Activated T-cell treated with anti-CD3 and anti-CD28 coated beads for 4 hours (primary cell): Measurements from ENCODE around the gene PTPN2.
A peak's percentile ranks its signal among the peaks of the same experiment; 100 is the strongest.
"Not testable (repeated sequence)": the region's sequence is repeated elsewhere in the genome, so short reads cannot be mapped to it uniquely, and the experiment has no call there.

Experiments used
- DNase-seq: peaks from one replicate; pipeline ENCODE4 v3.0.0-alpha.2; 2020

The PTPN2 gene

GRCh38 chr18:12883684-12884405 lies at the start of gene PTPN2:
TSS of gene PTPN2 (minus strand) at chr18:12884237. CDS start at chr18:12884141, 96 bp downstream.
- peak; percentile 84 for DNase-seq

GRCh38 chr18:12933327-12933726 lies 49.3 kb upstream of the PTPN2 start:
- no peak for DNase-seq

DNA sequence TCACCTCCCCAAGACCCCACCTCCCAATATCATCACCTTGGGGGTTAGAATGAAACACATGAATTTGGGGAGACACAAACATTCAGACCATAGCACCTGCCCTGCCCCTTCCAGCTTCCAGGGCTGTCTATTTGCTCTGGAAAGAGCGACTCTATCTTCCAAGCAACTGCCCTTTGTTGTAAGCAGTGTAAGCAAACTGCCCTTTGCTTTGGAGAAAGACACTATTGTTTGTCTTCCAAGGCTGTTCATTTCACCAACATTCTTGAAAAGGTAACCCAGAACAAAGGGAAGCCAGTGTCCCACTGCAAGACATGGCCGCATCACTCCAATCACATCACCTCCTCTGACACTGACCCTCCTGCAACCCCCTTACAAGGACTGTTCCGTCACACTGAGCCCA lies 46.9 kb upstream of the PTPN2 start:
- DNase-seq, result no peak

GRCh38 chr18:12930376-12930775 lies 46.3 kb upstream of the PTPN2 start:
- DNase-seq, result no peak

- no peak for DNase-seq
Measured at GRCh38 chr18:12929477-12930083, 45.5 kb upstream of the PTPN2 start.

DNA sequence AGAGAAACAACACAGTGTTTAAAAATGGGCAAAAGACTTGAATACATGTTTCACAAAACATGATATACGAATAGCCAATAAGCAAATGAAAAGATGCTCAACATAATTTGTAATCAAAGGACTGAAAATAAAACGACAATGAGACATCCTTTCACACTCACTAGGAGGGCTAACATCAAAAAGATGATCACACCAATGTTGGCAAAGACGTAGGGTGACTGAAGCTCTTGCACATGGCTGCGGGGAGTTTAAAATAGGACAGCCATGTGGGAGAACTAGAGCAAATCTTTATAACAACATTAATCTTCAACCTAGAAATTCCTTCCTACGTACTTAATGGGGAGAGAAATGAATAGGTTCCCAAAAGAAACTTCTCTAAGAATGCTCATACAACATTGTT lies 44.6 kb upstream of the PTPN2 start:
- DNase-seq, result no peak

- DNase-seq, result no peak
Measured at GRCh38 chr18:12928206-12928605, 44.2 kb upstream of the PTPN2 start.

GRCh38 chr18:12924616-12925015 lies 40.6 kb upstream of the PTPN2 start:
- no peak for DNase-seq

GRCh38 chr18:12922266-12922665 lies 38.2 kb upstream of the PTPN2 start:
- DNase-seq, result no peak

DNA sequence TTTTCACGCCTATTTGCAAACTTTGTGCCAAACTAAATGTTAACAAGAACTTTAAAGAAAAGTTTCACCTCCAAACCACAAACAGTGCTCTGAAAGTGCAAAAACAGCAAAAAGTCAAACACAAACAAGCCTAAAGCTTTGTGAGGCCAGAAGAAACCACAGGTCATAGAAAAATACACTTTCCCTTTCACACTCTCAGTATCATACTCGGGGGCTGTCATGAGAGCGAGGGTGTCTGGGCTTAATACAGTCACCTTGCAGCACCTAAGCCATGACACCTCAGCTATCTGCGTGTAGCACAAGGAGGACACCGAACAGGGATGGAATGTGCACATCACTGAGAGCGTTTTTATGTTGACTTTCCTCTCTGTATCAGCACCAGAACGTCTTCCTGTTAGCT lies 37.1 kb upstream of the PTPN2 start:
- no peak for DNase-seq

- no peak for DNase-seq
Measured at GRCh38 chr18:12911929-12912703, 28.1 kb upstream of the PTPN2 start.

DNA sequence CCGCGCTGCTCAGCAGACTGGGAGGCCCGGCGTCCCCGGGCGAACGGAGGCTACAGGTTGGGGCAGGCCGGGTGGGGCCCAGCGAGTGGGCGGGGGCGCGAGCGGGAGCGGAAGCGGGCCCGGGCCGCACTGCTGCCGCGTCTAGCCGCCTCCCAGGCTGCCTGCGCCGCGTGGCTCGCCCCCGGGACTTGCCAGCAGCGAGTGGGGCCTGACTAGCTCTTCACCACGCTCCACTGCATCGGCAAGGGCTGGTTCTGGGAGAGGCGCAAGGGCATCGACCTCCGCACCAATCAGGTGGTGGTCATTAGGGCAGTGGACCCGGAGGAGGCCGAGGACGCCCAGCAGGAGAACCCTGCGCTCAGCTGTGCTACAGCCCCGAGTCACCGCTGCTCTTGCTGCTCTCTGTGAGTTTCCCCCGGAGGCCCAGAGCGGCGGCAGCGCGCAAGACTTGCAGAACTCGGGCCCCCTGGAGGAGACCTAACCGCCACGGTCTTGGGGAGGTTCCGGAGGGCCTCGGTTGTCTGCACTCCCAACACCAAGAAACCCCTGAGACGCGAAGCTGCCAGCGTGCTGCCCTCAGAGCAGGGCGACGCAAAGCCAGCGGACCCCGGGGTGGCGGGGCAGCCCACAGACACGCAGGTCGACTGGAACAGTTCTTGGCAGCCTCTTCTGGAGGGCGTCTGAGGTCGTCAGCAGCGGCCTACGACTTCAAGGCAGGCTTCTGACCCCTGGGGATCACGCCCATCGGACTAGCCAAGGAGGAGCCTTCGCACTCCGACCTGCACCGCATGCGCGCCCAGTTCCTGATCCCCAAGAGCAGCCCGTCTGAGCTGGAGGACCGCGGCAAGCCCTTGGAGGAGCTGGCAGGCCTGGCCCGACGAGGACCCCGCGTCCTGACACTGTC lies 27.2 kb upstream of the PTPN2 start:
- DNase-seq, result peak; percentile 42

DNA sequence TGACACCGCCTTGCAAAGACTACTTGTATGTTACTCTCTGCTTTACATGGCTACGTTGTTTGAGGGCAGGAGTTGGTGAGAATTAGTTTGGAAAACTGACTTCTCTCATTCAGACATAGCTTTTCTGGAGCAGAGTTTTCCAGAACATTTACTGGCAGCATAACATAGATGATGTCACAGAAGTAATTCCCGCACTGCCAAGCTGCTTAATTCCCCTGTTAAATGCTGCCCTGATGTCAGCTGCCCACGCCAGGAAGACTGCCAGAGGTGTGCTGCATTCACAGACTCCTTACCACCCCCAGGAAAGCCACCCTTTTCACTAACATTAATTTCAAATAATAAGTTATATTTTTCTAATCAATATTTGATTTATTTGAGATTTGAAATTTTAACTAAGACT lies 24.7 kb upstream of the PTPN2 start:
- no peak for DNase-seq

- no peak for DNase-seq
Measured at GRCh38 chr18:12907258-12907925, 23.4 kb upstream of the PTPN2 start.

DNA sequence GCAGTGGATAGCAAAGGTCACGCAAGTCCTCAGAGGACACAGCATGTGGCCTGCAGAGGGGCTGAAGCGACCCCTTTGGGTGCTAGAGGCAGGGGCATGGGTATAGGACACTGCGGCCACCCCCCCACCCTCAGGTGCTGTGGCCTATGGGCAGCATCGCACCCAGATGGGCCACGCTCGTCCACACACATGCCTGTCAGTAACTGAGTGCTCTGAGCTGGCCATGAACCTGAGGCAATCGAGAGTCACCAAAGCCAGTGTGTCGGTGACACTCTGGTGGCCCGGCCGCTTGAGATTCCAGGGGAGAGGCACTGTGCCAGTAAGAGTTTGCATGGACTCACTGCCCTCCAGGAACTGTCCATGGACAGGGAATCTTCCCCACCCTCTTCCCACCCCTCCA lies 22.7 kb upstream of the PTPN2 start:
- no peak for DNase-seq

DNA sequence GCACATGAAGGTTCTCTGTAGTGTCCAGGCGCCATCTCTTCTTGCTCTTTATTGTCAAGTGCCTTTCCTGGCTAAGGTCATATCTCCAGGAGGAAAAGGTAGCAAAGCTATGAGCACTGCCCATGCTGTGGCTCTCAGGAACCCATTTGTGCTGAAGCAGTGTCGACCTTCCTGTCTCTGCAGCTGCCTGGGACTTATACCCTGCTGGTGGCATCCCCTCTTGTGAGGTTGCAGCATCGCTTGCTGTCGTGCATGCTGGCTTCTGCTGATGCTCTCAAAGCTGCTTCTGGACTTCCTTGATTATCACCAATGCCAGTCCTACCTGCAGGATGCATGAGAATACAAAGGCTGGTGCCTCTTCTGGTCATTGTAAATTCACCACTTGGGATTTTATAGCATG lies 22.1 kb upstream of the PTPN2 start:
- DNase-seq, result no peak

DNA sequence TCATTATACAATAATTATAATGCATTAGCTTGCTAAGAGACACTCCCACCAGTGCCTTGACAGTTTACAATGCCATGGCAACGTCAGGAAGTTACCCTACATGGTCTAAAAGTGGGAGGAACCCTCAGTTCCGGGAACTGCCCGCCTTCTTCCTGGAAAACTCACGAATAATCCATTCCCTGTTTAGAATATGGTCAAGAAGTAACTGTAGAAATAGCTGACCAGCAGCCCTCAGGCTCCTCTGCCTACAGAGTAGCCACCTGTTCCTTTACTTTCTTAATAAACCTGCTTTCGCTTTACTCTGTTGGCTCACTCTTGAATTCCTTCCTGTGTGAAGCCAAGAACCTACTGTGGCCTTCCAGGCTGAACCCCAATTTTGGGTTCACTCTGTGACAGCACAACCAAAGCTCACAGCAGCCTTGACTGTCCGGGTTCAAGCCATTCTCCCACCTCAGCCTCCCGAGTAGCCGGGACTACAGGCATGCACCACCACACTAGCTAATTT lies 20.0 kb upstream of the PTPN2 start:
- DNase-seq, result peak; percentile 41

DNA sequence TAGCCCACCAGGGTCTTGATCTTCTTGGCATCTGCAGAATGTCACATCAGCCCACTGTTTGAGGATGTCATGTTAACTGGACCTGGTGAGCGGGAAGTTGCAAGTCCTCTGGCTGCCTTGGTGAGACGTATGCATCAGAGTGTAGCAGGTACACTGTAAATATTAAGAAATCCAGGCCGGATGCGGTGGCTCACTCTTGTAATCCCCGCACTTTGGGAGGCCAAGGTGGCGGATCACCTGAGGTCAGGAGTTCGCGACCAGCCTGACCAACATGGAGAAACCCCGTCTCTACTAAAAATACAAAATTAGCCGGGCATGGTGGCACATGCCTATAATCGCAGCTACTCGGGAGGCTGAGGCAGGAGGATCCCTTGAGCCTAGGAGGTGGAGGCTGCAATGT lies 17.2 kb upstream of the PTPN2 start:
- not testable (repeated sequence) for DNase-seq

DNA sequence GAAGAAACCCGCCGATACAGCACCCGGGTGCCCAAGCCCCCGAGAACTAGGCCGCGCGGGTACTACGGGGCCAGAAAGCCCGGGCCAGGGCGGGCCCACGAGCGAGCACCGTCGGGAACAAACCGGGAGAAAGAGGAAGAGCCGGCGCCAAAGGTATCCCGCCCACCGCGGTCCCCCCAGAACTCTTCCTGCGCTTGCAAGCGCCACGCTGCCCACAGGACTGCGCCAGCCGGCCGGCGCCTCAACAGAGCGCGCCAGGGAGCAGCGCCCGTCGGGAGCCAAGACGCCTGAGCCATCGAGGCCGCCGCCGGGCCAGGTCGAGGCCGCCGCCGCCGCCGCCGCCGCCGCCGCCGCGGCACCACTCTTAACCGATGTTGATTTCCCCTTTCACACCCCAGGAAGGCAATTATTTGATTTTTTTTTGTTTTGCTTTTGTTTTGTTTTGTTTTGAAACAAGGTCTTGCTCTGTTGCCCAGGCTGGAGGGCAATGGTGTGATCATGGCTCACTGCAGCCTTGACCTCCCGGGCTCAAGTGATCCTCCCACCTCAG lies 12.8 kb upstream of the PTPN2 start:
- not testable (repeated sequence) for DNase-seq

- no peak for DNase-seq
Measured at GRCh38 chr18:12895626-12896025, 11.6 kb upstream of the PTPN2 start.

GRCh38 chr18:12895014-12895413 lies 11.0 kb upstream of the PTPN2 start:
- DNase-seq, result no peak

GRCh38 chr18:12891561-12891960 lies 7.5 kb upstream of the PTPN2 start:
- no peak for DNase-seq
